CD4-positive, alpha-beta T cell treated with Interleukin-12 subunit alpha and Interleukin-12 subunit beta, for 1 hour (primary cell): ENCODE measurements around the gene BTNL9.
"Not testable (repeated sequence)": the region's sequence is repeated elsewhere in the genome, so short reads cannot be mapped to it uniquely, and the experiment has no call there.

Experiments used
- DNase-seq: peaks from one replicate; pipeline ENCODE4 v3.0.0-alpha.2; 2020

BTNL9 gene

DNA sequence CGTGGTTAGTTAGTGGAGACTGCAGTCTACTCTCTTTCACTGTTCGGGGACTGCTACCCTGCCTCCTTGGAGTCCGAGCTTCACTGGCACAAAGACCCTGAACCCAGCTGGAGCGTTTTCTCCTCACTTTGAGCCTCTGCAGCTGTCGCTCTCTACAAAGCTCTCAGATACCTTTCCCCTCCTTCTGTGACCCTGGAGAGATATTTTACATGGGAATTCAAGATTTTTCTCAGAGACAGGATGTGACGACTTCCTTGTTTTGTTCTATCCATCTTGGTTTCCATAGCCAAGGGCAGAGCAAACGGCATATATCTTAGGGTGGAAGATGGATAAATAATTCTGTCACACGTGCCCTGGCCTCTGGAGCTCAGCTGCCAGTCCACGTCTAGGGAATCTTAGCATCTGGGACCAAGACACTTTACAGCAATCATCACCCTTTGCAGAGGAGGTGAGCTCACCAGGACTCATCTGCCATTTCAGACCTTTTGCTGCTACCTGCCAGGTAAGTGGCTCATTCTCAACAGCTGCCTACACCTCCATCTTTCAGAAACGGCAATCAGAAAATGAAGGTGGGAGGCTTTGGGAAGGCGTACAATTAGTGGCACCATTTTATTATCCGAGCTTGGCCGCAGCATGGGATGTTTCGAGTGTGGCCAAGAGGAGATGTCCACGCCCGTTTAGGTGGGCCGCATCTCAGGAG, at the start of gene BTNL9:
Gene BTNL9, plus strand, starts transcription at position 336 of the 700 bp plus-strand sequence. CDS start 5,224 bp downstream, outside the sequence.
- no peak for DNase-seq

GRCh38 chr5:180990882-180991242, 49.2 kb upstream of the BTNL9 start:
- DNase-seq = no peak

DNA sequence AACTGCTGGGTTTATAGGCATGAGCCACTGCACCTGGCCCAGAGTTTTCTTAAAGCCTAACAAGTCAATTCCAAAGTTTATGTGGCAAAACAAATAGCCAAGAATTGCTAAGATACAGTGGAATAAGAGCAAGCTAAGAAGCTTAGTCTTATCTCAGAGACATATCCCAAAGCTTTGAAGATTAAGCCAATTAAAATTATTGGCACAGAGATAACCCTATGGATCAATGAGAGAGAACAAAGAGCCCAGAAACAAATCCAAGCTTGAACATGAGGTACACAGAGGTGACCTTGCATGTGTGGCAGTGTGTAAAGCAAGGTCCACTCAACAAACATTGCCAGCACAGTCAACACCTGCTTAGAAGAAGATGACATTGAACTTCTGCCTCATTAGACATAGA, 38.1 kb upstream of the BTNL9 start:
- DNase-seq = no peak

- DNase-seq = no peak
Measured at GRCh38 chr5:181005791-181006190, 34.3 kb upstream of the BTNL9 start.

GRCh38 chr5:181008136-181008535, 31.9 kb upstream of the BTNL9 start:
- DNase-seq = no peak

DNA sequence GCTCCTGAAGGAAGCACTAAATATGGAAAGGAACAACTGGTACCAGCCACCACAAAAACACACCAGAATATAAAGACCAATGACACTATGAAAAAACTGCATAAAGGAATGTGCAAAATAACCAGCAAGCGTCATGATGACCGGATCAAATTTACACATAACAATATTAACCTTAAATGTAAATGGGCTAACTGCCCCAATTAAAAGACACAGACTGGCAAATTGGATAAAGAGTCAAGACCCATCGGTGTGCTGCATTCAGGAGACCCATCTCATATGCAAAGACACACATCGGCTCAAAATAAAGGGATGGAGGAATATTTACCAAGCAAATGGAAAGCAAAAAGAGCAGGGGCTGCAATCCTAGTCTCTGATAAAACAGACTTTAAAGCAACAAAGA, 30.0 kb upstream of the BTNL9 start:
- DNase-seq = not testable (repeated sequence)

GRCh38 chr5:181014654-181015053, 25.4 kb upstream of the BTNL9 start:
- DNase-seq = not testable (repeated sequence)

- not testable (repeated sequence) for DNase-seq
Measured at GRCh38 chr5:181017448-181017847, 22.6 kb upstream of the BTNL9 start.

DNA sequence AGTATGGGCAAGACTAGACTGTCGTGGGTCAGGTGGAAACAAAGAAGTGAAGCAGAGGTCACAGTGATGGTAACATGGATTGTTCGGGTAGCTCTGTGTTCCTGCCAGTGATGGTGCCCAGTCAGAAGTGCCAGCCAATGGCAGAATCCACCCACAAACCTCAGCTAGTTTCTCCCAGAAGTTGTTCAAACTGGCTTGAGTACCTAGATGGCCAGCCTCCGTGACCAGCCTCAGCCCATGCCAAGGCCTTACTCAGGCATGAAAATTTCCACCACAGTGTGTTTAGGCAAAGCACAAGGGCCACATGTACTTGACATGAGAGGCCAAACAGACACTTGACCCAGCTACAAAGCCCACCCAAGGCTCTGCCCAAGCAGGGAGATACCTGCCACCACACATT, 19.4 kb upstream of the BTNL9 start:
- no peak for DNase-seq

- DNase-seq = no peak
Measured at GRCh38 chr5:181024245-181025064, 15.6 kb upstream of the BTNL9 start.

DNA sequence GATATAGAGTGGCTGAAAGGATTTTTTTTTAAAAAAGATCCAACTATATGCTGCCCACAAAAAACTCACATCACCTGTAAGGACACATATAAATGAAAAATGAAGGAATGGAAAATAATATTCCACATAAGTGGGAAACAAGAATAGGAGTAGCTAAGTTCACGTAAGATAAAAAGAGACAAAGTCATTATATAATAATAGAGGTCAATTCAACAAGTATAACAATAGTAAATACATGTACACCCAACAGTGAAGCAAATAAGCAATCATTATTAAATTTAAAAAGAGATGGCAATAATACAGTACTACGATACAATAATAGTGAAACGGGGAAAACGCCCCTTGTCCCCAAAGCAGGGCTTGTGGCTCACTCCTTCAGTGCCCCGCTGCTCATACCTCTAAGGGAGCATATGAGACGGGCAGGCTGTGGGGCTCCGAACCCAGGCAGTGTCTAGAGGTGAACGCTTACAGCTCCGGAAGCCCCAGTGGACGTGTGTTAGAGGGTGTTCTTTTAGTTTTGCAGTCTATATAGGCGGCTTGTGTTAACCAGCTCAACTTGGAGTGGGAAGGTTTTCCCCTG, 12.5 kb upstream of the BTNL9 start:
- no peak for DNase-seq

- DNase-seq = no peak
Measured at GRCh38 chr5:181028032-181028819, 11.8 kb upstream of the BTNL9 start.

- DNase-seq = no peak
Measured at GRCh38 chr5:181031716-181032115, 8.3 kb upstream of the BTNL9 start.

GRCh38 chr5:181035991-181036815, 3.9 kb upstream of the BTNL9 start:
- no peak for DNase-seq

DNA sequence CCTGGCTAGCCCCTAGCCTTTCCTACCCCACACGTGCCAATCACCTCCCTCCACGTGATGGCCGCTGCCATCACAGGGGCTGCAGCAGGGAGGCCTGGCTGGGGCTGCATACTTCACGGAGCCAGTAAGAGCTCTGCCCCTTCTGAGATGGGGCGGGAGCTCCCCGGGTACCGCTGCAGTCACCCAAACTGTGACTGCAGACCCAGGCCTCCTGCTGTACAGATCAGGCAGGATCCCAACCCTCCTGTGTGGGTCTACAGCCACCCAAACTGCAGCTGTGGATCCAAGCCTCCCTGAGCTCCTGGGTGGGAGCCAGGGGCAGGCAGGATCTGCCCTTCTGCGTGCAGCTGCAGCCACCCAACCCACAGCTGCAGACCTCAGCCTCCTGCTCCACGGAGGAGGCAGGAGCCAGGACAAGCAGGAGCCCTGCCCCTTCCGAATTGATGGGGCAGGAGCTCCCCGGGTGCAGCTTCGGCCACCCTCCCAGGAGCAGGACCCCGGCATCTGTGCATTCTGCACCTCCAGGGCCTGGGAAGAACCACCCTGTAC, 3.2 kb upstream of the BTNL9 start:
- DNase-seq = no peak

DNA sequence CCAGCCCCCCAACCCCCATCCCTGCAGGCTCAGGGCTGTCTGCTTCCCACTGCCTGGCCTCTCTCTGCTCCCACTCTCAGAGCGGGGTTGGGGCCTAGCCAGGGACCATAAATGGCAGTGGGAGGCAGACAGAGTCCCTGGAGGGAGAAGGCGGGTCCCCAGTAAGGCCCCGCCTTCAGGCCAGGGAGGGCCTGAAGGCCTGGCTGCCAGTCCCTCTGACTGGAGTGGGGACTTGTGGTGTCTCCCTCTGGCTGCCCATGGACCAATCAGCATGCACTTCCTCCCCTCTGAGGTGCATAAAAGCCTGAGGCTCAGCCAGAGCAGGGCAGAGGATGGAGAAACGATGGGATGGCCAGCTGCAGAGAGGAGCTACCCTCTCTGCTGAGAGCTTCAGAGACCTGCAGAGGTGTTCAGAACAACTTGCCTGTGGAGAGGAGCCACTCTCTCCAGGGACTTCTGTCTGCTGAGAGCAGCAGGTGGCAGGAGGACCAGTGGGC, 2.7 kb upstream of the BTNL9 start:
- no peak for DNase-seq

- no peak for DNase-seq
Measured at GRCh38 chr5:181039471-181039870, 595 bp upstream of the BTNL9 start.

- DNase-seq = no peak
Measured at GRCh38 chr5:181040631-181040945, 522 bp downstream of the BTNL9 start.

DNA sequence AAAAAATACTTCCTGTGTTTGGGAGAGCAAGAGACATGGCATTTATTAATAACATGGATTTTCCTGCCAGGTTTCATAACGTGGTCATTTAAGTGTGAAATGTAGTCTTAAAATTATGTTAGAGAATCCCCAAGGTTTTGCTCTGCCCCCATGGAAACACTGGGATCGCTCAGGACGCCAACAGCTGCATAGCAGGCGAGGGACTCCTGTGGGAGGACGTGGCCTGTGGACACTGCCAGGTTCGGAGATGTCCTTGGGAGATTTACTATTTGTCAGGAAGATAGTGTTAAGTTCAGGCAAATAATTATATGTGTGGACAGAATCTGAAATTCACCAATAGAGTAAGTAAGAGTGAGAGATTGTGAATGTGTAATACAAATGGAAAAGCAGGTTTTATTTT, 977 bp downstream of the BTNL9 start:
- no peak for DNase-seq

DNA sequence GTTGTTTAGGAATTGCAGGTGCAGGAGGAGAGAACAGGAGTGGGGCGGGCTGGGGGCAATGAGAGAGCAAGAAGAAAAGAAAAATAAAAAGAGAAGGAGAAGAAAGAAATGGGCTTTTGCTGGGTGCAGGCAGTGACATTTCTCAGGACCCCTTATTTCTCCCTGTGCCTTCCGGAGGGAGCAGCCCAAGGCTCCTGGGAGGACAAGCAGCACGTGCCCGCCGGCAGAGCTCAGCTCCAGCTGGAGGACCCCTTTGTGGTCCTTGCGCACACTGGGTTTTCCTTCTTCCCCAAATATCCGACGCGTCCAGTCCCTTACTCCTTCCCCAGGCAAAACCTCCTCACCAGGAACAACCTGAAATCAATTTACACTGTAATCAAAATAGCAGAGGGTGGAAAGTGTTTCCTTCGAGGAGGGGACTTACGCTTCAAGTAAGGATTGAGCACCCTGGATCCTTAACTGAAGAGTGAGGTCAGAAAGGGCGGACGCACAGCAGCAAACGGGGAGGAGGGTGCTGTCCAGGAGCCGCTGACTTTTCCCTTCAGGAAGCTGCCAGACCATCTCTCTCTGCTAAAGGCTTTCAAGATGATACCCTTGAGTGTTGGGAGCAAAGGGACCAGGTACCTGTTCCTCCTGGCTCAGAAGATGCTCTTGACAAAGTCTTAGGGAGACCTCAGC, 2.1 kb downstream of the BTNL9 start:
- DNase-seq = no peak

GRCh38 chr5:181042722-181043121, 2.7 kb downstream of the BTNL9 start:
- no peak for DNase-seq
